IPS DF 19.7 (cell line): ENCODE results near the gene HEATR5A.
"Not testable (repeated sequence)": the region's sequence is repeated elsewhere in the genome, so short reads cannot be mapped to it uniquely, and the experiment has no call there.

ENCODE experiments used
- DNase-seq: peaks from one replicate; pipeline ENCODE4 v3.0.0-alpha.2; 2013; ENCODE audit warnings: low read depth, low spot score

The HEATR5A gene

DNA sequence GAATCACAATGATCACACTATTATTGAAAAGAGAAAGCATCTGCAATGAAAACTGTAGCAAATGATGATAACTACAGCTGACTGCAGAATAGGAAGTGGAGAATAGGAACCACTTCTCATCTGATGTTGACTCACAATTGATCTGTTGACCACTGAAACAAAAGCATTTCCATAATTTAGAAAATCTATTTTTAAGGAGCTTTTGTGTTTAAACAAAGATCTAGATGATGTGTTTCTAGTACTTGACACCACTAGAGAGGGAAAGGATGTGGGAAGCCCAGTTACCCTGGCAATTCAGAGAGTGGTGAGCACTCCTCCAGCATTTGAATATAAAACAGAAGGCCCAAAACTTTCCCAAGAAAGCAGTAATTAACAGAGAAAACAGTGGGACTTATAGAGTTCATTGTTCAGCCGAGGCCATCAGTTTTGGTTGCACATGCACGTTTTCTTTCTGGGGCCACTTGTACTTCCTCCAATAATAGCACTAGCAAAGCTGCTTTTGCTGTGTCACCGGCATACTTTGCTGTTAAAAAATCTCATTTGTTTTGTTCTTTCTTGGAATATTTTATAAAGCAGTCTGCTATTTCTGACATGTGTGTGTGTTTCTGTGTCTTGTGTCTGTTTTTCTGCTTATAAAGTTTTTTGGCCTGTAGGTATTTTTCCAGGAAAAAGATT, 136.6 kb downstream of the HEATR5A start:
- DNase-seq, result no peak

DNA sequence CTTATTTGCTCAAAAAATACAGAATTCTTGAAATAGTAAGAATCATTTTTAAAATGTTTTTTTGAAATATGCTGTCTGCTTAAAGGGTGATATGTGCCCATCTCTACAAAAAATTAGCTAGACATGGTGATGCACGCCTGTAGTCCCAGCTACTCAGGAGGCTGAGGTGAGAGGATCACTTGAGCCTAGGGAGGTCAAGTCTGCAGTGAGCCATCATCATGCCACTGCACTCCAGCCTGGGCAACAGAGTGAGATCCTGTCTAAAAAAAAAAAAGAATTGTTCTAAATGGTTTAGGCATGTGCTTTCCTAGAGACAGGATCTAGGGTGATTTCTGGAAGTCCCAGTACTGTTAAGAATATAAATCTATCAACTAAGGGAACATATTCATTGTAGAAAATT, 137.2 kb downstream of the HEATR5A start:
- no peak for DNase-seq

DNA sequence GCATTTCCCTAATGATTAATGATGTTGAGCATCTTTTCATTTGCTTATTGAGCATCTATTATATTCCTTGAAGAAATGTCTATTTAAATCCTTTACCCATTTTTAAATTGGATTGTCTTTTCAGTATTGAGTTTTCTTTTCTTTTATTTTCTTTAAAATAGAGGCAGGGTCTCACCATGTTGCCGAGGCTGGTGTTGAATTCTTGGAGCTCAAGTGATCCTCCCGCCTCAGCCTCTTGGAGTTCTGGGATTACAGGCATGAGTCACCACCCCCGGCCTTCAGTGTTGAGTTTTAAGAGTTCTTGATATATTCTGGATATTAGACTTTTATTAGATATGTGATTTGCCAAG, 139.5 kb downstream of the HEATR5A start:
- DNase-seq, result no peak

DNA sequence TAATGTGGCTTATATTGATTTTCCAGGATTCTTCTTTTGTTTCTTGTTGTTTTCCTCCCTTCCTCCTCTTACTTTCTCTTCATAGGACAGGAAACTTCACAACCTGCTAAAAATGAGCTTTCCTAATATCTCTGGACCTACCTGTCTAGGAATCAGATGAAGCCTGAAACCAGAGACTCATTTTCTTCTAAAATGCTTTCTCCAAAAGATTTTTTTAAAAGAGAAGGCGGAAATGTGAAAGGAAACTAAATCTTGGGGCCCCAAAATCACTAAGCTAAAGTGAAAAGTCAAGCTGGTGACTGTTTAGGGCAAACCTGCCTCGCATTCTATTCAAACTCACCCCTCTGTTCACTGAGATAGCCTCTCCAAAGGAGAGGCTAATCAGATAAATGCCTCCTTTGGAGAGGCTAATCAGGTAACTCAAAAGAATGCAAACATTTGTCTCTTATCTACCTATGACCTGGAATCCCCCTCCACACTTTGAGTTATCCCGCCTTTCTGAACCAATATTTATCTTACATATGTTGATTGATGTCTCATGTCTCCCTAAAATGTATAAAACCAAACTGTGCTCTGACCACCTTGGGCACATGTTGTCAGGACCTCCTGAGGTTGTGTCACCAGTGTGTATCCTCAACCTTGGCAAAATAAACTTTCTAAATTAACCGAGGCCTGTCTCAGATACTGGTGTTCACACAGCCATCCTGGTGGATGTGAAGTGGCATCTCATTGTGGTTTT, 140.0 kb downstream of the HEATR5A start:
- DNase-seq, result no peak

DNA sequence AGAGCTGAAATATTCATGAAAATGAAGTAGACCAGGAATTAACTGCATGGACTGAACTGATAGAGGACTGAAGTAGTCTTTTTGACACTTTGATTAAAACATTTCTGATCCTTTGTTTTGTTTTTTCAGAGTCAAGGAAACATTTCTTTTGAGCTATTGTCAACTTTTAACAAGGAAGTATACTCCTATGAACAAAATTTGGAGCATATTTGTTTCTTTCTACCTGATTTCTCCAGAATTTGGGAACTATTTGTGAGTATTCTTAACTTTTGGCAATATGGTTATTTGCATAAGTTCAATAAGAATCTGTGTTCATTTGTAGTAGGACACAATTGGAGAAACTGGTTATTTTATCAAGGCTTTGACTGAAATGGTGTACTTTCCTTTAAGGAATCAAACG, 141.5 kb downstream of the HEATR5A start:
- DNase-seq, result no peak

DNA sequence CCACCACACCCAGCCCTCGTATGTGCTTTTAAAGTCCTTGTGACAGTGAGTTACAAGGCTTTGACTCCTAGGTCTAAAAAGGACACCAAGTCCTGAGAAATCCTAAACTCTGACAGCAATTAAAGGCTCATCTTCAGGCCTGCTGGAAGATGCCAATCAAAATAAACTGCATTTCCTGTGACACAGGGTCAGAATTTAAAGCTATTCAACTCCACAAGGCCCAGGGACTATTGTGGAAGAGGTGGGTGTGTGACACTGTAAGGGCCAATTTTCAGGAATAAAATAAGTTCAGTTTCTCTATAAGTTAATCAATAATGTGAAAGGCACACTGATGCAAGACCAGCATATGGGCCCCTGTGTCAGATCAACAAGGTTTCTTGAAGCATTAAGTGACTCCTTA, 143.3 kb downstream of the HEATR5A start:
- no peak for DNase-seq

DNA sequence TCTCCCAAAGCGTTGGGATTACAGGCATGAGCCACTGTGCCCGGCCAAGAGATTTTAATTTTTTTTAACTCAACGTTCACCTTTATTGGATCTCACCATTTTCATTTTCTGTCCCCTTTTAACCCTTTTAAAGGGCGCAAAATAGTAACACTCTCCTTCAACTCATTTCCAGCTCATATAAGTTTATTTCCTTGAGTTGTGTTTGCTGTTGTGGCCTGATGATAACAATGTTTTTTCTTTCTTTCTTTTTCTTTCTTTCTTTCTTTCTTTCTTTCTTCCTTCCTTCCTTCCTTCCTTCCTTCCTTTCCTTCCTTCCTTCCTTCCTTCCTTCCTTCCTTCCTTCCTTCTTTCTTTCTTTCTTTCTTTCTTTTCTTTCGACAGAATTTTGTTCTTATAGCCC, 143.9 kb downstream of the HEATR5A start:
- not testable (repeated sequence) for DNase-seq

DNA sequence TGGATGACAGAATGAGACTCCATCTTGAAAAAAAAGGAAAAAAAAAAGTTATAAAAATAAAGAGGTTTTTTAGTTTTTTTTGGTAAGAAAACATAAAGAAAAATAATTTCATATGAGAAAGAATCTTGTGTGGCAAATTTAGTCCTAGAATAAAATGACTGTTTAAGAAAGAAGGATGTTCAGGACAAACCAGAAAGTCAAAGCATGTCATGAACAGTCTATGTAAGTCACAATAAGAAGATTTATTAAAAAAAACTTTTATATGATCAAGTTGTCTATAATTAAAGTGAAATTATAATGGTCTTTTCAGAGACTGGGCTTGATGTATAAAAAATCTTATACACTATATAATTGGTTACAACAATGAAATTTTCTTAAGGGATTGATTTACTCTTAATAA, 144.6 kb downstream of the HEATR5A start:
- DNase-seq, result no peak

DNA sequence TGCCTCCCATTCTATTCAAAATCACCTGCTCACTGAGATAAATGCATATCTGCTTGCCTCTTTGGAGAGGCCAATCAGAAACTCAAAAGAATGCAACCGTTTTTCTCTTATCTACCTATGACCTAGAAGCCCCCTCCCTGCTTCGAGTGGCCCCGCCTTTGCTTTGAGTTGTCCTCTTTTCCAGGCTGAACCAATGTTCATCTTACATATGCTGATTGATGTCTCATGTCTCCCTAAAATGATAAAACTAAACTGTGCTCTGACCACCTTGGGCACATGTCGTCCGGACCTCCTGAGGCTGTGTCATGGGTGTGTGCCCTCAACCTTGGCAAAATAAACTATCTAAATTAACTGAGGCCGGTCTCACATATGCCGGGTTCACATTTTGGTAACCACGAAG, 148.7 kb downstream of the HEATR5A start:
- no peak for DNase-seq

DNA sequence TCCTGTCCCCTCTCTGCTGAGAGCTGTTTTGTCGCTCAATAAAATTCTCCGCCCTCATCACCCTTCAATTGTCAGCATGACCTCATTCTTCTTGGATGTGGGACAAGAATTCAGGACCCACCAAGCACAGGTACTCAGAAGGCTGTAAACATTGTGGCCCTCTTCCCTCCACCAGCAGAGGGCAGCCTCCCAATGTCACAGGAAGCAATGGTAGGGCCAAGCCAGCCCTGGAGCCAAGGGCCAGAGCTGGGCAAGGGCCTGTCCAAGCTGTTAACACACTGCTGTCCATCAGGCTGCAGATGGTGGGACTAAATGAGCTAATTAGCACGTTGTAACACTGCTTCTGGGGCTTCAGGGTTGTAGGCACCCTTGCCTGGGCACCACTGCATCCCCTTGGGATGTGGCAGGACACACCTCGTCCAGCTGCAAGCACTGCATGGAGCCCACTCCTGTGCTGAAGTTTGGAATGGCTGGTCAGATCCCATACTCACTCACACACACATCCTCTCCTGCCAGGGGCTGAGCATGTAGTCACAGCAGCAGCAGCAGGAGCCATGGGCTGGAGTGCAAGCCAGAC, 150.1 kb downstream of the HEATR5A start:
- no peak for DNase-seq

DNA sequence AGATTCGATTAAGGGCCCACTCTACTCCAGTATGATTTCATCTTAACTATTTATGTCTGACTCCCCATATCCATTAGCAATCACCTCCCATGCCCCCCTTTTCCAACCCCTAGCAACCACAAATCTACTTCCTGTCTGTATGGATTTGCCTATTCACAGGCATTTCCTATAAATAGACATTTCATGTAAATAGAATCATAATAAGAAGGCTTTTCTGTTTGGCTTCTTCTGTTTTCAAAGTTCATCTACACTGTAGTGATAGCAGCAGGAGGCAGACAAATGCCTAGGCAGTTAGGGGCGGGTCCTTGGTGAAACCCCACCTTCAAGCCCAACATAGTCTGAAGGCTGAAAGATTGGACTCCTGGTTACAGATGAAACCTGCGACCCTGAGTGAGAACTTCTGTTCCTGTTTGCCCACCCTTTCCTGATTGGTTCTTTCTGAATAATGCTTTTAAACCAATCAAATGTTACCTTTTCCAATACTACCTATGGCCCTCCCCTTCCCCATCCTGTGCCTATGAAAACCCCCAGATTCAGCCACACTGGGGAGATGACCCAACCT, 150.6 kb downstream of the HEATR5A start:
- no peak for DNase-seq

DNA sequence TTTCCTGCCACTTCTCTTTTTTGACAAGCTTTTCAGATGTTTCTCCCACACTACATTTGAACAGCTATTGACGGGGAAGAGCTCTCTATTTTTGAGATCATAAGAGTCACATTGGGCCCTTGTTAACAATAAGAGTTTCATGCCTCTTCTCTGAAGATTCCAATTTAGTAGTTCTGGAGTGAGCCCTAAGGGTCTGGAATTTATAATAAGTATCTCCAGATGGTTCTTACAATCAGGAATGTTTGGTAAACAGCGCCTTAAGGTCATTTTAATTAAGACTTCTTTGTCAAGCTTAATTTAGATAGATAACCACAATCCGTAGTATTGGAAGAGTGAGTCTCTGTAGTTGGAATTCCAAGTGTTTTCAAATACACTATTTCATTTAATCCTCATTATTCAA, 152.1 kb downstream of the HEATR5A start:
- DNase-seq, result no peak

DNA sequence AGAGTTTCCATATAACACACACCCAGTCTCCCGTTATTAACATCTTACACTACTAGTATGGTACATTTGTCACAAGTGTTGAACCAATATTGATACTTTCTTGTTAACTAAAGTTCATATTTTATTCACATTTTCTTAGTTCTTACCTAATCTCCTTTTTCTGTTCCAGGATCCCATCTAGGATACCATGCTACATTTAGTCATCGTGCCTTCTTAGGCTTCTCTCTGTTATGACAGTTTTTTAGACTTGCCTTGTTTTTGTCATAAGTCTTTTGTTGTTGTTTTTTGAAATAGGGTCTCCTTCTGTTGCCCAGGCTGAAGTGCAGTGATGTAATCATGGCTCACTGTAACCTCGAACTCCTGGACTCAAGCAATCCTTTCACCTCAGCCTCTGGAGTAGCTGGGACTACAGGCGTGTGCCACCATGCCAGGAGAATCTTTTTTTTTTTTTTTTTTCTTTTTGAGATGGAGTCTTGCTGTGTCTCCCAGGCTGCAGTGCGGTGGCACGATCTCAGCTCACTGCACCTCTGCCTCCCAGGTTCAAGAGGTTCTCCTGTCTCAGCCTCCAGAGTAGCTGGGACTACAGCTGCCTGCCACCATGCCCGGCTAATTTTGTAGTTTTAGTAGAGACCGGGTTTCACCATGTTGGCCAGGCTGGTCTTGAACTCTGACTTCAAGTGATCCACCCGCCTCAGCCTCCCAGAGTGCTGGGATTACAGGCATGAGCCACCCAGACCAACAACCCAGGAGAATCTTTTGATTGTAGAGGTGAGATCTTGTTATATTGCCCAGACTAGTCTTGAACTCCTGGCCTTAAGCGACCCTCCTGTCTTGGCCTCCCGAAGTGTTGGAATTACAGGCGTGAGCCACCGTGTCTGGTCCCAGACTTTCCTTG, 153.7 kb downstream of the HEATR5A start:
- DNase-seq, result no peak

DNA sequence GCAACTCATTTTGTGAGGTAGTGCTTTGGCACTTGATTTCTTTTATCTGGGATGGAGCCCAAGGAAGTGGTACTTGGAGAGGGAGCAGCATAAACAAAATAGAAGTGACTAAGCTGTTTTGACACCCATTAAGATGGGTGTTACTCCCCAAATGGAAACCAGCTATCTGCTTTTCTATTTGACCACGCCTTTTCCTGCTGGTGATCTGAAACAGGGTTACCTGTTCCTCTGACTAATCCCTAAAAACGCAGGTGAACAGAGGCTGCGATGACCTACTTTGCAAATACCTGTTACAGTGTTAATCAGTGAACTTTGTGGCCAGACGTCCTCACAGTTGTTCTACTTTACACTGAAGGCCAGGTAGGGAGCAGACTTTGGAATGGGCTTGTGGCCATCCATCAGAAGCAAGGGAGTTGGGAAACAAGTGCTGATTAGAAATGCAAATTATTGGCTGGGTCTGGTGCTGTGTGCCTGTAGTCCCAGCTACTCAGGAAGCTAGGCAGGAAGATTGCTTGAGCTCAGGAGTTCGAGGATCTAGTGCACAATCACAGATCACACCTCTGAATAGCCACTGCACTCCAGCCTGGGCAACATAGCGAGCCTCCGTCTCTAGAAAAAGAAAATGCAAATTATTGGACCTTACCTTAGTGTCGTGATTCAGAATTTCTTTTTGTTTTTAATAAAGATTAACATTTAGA, 154.5 kb downstream of the HEATR5A start:
- no peak for DNase-seq

DNA sequence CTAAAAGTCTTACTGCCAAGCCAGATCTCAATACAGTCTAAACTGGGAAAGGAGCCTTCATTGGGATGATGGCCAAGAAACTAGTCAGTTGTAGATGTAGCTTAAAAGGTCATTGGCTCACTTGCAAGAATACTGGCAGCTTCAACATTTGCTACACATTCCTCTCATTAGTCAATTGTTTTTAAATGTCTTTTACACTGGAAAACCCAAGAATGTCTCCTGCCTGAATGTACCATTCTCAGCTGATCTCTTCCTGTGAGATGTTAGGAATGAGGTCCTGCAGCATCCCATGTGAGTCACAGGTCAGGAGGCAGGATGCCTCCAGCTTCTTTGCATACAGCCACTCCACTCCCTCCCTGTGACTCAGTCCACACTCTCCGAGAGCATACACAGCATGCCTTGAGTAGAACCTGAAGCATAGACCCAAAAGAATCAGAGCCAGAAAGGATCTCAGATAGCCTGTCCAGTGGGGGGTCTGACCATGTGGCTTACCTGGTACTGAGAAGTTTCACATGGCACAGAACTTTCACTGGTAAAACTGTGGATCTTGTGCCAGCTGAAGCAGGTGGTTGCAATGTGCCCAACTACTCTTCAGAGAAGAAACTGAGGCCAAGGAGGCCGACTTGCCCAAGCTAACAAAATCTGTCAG, 156.7 kb downstream of the HEATR5A start:
- no peak for DNase-seq

DNA sequence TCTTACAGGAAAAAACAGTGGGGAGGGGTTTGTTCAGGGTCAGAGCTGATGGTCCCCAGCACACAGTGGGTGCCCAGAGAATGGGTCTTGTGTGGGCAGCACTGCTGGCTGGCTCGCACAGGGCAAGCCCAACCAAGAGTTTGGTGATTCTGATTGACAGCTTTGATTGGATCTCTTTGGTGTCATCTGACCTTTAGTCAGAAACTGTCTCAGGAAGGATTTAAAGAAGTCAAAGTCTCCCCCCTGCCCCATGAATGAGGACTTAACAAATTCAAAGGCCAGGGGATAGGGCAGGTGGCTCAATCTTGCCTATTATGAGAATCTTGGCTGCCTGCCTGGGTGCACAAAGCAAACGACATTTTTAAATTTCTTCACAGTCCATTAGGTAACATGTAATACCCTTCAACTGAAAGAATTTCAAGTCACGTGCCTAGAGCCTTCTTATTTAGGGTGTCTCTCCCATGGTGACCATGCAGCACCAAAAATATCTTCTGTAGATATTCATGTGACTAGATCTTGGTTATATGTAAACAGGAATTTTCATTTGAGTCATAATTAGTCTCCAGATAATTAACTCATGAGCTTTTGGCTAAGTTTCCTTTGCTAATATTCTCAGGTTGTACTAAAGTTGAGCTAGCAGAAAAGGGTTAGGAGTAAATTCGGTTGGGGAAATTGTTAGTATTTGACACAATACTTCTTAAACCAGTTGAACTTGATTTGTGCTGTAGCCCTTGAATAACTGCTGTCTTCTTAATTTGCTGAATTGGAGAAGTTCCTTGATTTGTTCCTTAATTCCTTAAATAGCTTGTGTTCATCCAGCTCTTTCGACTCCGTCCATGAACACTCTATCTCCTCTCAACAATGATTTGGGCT, 158.3 kb downstream of the HEATR5A start:
- DNase-seq, result no peak

DNA sequence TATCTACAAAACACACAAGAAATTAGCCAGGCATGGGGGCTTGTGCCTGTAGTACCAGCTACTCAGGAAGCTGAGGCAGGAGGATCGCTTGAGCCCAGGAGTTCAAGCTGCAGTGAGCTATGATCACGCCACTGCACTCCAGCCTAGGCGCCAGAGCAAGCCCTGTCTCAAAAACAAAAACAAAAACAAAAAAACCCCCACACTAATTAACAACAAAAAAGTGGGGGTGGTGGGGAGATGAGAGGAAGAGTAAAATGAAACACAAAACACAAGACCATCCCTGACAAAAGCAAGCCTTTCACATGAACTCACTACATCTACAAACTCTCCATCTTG, 158.9 kb downstream of the HEATR5A start:
- DNase-seq, result no peak

DNA sequence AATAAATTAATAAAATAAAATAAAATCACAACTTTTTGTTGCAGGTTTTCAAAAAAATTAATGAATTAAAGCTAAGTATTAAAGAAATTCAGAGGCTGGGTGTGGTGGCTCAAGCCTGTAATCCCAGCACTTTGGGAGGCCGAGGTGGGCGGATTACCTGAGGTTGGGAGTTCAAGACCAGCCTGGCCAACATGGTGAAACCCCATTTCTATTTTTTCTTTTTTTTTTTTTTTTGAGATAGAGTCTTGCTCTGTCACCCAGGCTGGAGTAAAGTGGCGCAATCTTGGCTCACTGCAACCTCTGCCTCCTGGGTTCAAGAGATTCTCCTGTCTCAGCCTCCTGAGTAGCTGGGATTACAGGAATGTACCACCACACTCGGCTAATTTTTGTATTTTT, 161.3 kb downstream of the HEATR5A start:
- DNase-seq, result not testable (repeated sequence)

DNA sequence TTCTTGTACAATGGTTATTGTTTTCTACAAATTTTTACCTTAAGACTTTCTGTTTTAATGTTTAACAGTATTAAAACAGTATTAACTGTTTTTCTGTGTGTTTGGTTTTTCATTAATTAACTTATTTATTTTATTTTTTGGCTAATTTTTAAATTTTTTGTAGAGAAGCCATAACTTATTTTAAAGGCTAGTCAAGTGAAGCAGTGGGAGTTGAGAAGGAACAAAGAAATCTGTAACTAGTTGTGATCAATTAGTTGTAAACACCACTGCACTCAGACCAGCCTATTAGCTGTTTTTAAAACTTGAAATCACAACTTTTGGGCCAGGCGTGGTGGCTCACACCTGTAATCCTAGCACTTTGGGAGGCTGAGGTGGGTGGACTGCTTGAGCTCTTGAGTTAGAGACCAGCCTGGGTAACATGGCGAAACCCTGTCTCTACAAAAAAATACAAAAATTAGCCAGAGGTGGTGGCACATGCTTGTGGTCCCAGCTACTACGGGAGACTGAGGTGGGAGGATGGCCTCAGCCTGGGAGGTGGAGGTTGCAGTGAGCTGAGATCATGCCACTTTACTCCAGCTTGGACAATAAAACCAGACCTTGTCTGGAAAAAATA, 161.8 kb downstream of the HEATR5A start:
- DNase-seq, result no peak
